ENCODE measurements around the gene SHF. TPM values are rescaled to one million over a fixed set of nuclear protein-coding genes. Genes with fewer than 3 reads are reported as not detected.

SHF gene
- polyA plus RNA-seq, 3 donors, result 0.58 to 0.70 (median 0.67) TPM

GRCh38 chr15:45168751-45169551 lies 18.8 kb downstream of the SHF start:
- Histone ChIP-seq H3K27me3 (ENCODE audit: control insufficient read depth in 2 of 2, insufficient read depth in 2 of 2, low read length in 2 of 2) (no peaks in the 10 kb centered on the region), H2AFZ (ENCODE audit: insufficient read depth, low read depth, low read length, poor library complexity, severe bottlenecking) (no peak overlapping the region), H3K79me2 (ENCODE audit: insufficient read depth, low read length) (no peaks in the 10 kb centered on the region), H4K20me1 (ENCODE audit: insufficient read depth, low read length) (no peaks in the 10 kb centered on the region), H3K36me3 (replicated peaks in 1 of 2; ENCODE audit: control insufficient read depth in 1 of 2, insufficient read depth in 2 of 2, low read length in 2 of 2) (no peaks in the 10 kb centered on the region), H3K9me3 (replicated peaks in 1 of 2; ENCODE audit: control insufficient read depth in 1 of 2, insufficient read depth in 1 of 2, low read length in 2 of 2) (no peaks in the 10 kb centered on the region), H3K4me3 (replicated peaks in 1 of 3; ENCODE audit: low read depth in 2 of 3, low read length in 3 of 3) (no peak overlapping the region), H3K9ac (ENCODE audit: insufficient read depth, low read length, poor library complexity, severe bottlenecking) (no peak overlapping the region), H3K4me1 (ENCODE audit: control insufficient read depth in 1 of 2, insufficient read depth in 2 of 2, low read length in 2 of 2) (peaks cover 12 to 18% of the 10 kb centered on the region in 2 donors), H3K27ac (ENCODE audit: low read depth in 1 of 2, low read length in 2 of 2) (peak overlapping the region in 1 of 2 donors; percentile 31), H3K4me2 (replicated peaks; ENCODE audit: extremely low read depth, low read length, poor library complexity, severe bottlenecking) (no peak overlapping the region)
- intact Hi-C loops (cut with micrococcal nuclease), result loop anchor here in 1 of 2 donors (5.0 kb wide), 2 partner anchors 33 to 233 kb away; a partner anchor contains a TSS
- TF ChIP-seq, protein P1, sequence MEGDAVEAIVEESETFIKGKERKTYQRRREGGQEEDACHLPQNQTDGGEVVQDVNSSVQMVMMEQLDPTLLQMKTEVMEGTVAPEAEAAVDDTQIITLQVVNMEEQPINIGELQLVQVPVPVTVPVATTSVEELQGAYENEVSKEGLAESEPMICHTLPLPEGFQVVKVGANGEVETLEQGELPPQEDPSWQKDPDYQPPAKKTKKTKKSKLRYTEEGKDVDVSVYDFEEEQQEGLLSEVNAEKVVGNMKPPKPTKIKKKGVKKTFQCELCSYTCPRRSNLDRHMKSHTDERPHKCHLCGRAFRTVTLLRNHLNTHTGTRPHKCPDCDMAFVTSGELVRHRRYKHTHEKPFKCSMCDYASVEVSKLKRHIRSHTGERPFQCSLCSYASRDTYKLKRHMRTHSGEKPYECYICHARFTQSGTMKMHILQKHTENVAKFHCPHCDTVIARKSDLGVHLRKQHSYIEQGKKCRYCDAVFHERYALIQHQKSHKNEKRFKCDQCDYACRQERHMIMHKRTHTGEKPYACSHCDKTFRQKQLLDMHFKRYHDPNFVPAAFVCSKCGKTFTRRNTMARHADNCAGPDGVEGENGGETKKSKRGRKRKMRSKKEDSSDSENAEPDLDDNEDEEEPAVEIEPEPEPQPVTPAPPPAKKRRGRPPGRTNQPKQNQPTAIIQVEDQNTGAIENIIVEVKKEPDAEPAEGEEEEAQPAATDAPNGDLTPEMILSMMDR (IDR thresholded peaks at IDR 0.05), result no peak
- Mint-ChIP-seq H3K27ac (peak overlapping the region in 5 of 7 donors; percentile 16 to 50 (median 37)), H3K4me1 (peaks cover 19% of the 10 kb centered on the region), H3K36me3 (no peaks in the 10 kb centered on the region), H3K9me3 (no peaks in the 10 kb centered on the region), H3K27me3 (ENCODE audit: low read depth in 3 of 3) (peaks cover 0 to 3% (median 0%) of the 10 kb centered on the region in 3 donors), H3K4me3 (peak overlapping the region in 1 of 2 donors; percentile 7)
- WGBS (ENCODE audit: insufficient coverage), result 74% methylated on average over 2 of the region's 9 CpGs
- no peak for DNase-seq

- Mint-ChIP-seq H3K4me1 (peaks cover 19% of the 10 kb centered on the region), H3K27me3 (ENCODE audit: low read depth in 3 of 3) (peaks cover 0 to 4% (median 0%) of the 10 kb centered on the region in 3 donors), H3K27ac (peak overlapping the region in 1 of 7 donors; percentile 60), H3K4me3 (no peak overlapping the region), H3K9me3 (no peaks in the 10 kb centered on the region), H3K36me3 (no peaks in the 10 kb centered on the region)
- Histone ChIP-seq H2AFZ (ENCODE audit: insufficient read depth, low read depth, low read length, poor library complexity, severe bottlenecking) (no peak overlapping the region), H3K79me2 (ENCODE audit: insufficient read depth, low read length) (no peaks in the 10 kb centered on the region), H4K20me1 (ENCODE audit: insufficient read depth, low read length) (no peaks in the 10 kb centered on the region), H3K36me3 (replicated peaks in 1 of 2; ENCODE audit: control insufficient read depth in 1 of 2, insufficient read depth in 2 of 2, low read length in 2 of 2) (no peaks in the 10 kb centered on the region), H3K9ac (ENCODE audit: insufficient read depth, low read length, poor library complexity, severe bottlenecking) (no peak overlapping the region), H3K9me3 (replicated peaks in 1 of 2; ENCODE audit: control insufficient read depth in 1 of 2, insufficient read depth in 1 of 2, low read length in 2 of 2) (no peaks in the 10 kb centered on the region), H3K4me3 (replicated peaks in 1 of 3; ENCODE audit: low read depth in 2 of 3, low read length in 3 of 3) (no peak overlapping the region), H3K4me2 (replicated peaks; ENCODE audit: extremely low read depth, low read length, poor library complexity, severe bottlenecking) (no peak overlapping the region), H3K4me1 (ENCODE audit: control insufficient read depth in 1 of 2, insufficient read depth in 2 of 2, low read length in 2 of 2) (peaks cover 12 to 18% of the 10 kb centered on the region in 2 donors), H3K27me3 (ENCODE audit: control insufficient read depth in 2 of 2, insufficient read depth in 2 of 2, low read length in 2 of 2) (no peaks in the 10 kb centered on the region), H3K27ac (ENCODE audit: low read depth in 1 of 2, low read length in 2 of 2) (no peak overlapping the region)
- TF ChIP-seq, protein P1 (IDR thresholded peaks at IDR 0.05), result no peak
- 100% methylated on average over 3 of the region's 4 CpGs for WGBS (ENCODE audit: insufficient coverage)
- intact Hi-C loops (cut with micrococcal nuclease), result loop anchor here in 1 of 2 donors (5.0 kb wide), 2 partner anchors 34 to 234 kb away; a partner anchor contains a TSS
- no peak for DNase-seq
Observed at GRCh38 chr15:45168286-45168685, 19.5 kb downstream of the SHF start.
